Omental fat pad (tissue), 4 donors: ENCODE measurements around the gene FMN1. TPM values are rescaled to one million over a fixed set of nuclear protein-coding genes. Genes with fewer than 3 reads are reported as not detected.

Experiments
- ATAC-seq: fragments of 150-250 bp; one replicate; pipeline ENCODE4 v1.9.1; 2016; ENCODE audit warnings: mild to moderate bottlenecking, moderate library complexity; ENCODE audit not compliant: low FRiP score
- DNase-seq: peaks from one replicate; pipeline ENCODE4 v3.0.0-alpha.2; 2019; ENCODE audit warnings: low spot score
- CTCF ChIP-seq, 3 donors: fragments of 450-650 bp; IDR thresholded peaks; one replicate each; pipeline ENCODE4 v1.5.1; 2016 to 2017; ENCODE audit warnings: antibody characterized with exemption in 3 of 3, mild to moderate bottlenecking in 3 of 3, moderate library complexity in 2 of 3
- total RNA-seq, 4 donors: library from RNA; depleted of rRNA; stranded (reverse); fragments of >200 nt; gene quantifications; one replicate each; pipeline ENCODE4 v1.1.0, GENCODE V29; 2016

The FMN1 gene
- total RNA-seq, 4 donors from 2014 or later, result 19.9 to 35.5 (median 28.5) TPM

- no peak for TF ChIP-seq CTCF (IDR thresholded peaks at IDR 0.05)
- DNase-seq (no peak), ATAC-seq (no peak)
Observed at GRCh38 chr15:33236841-33237509, 42.5 kb upstream of the FMN1 start.

- ATAC-seq (no peak), DNase-seq (no peak)
- no peak for TF ChIP-seq CTCF (IDR thresholded peaks at IDR 0.05)
Observed at GRCh38 chr15:33234020-33234461, 39.5 kb upstream of the FMN1 start.

- DNase-seq (no peak), ATAC-seq (no peak)
- TF ChIP-seq CTCF (IDR thresholded peaks at IDR 0.05), result no peak
Observed at GRCh38 chr15:33226559-33227181, 32.2 kb upstream of the FMN1 start.

- DNase-seq, result no peak
- ATAC-seq, result no peak
- TF ChIP-seq CTCF (IDR thresholded peaks at IDR 0.05), result no peak
Observed at GRCh38 chr15:33218071-33218491, 23.6 kb upstream of the FMN1 start.

- TF ChIP-seq CTCF (IDR thresholded peaks at IDR 0.05), result no peak
- ATAC-seq (no peak), DNase-seq (no peak)
Observed at GRCh38 chr15:33215941-33216872, 21.7 kb upstream of the FMN1 start.

GRCh38 chr15:33211176-33211808 lies 16.8 kb upstream of the FMN1 start:
- DNase-seq (no peak), ATAC-seq (no peak)
- no peak for TF ChIP-seq CTCF (IDR thresholded peaks at IDR 0.05)
